ENCODE results near the gene CELF5. TPM values are rescaled to one million over a fixed set of nuclear protein-coding genes. Genes with fewer than 3 reads are reported as not detected.

The CELF5 gene
- total RNA-seq, 4 donors from 2014 or later: not detected

- Histone ChIP-seq H3K4me1 (no peaks in the 10 kb centered on the region), H3K4me3 (no peak overlapping the region), H3K9me3 (no peaks in the 10 kb centered on the region), H3K36me3 (no peaks in the 10 kb centered on the region), H3K27ac (no peak overlapping the region), H3K27me3 (peaks cover 0 to 30% (median 0%) of the 10 kb centered on the region in 4 donors)
- no peak for TF ChIP-seq CTCF (IDR thresholded peaks at IDR 0.05)
- TF ChIP-seq POLR2A (IDR thresholded peaks at IDR 0.05): no peak
- intact Hi-C loops (cut with DNase I): no loop called here
- DNase-seq: no peak
- WGBS, 2 donors: 35 to 47% methylated on average over 22 of the region's 23 CpGs
Observed at GRCh38 chr19:3243819-3244700, 19.6 kb downstream of the CELF5 start.

DNA sequence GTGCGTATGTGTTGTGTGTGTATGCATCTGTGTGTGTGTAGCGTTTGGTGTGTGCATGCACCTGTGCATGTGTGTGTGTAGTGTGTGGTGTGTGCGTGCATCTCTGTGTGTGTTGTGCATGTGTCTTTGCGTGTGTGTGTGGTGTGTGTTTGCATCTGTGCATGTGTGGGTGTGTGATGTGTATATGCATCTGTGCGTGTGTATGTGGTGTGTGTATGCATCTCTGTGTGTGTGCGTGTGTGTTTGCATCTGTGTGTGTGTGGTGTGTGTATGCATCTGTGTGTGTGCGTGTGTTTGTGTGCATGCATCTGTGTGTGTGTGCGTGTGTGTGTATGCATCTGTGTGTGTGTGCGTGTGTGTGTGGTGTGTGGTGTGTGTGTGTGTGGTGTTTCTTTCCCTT, 20.6 kb downstream of the CELF5 start:
- DNase-seq: no peak
- Histone ChIP-seq H3K36me3 (no peaks in the 10 kb centered on the region), H3K9me3 (no peaks in the 10 kb centered on the region), H3K4me1 (no peaks in the 10 kb centered on the region), H3K27me3 (peaks cover 0 to 40% (median 0%) of the 10 kb centered on the region in 4 donors), H3K4me3 (no peak overlapping the region), H3K27ac (no peak overlapping the region)
- TF ChIP-seq POLR2A (IDR thresholded peaks at IDR 0.05): no peak
- TF ChIP-seq CTCF (IDR thresholded peaks at IDR 0.05): no peak
- intact Hi-C loops (cut with DNase I): no loop called here
- 85 to 96% methylated on average over 9 of the region's 9 CpGs for WGBS, 2 donors

DNA sequence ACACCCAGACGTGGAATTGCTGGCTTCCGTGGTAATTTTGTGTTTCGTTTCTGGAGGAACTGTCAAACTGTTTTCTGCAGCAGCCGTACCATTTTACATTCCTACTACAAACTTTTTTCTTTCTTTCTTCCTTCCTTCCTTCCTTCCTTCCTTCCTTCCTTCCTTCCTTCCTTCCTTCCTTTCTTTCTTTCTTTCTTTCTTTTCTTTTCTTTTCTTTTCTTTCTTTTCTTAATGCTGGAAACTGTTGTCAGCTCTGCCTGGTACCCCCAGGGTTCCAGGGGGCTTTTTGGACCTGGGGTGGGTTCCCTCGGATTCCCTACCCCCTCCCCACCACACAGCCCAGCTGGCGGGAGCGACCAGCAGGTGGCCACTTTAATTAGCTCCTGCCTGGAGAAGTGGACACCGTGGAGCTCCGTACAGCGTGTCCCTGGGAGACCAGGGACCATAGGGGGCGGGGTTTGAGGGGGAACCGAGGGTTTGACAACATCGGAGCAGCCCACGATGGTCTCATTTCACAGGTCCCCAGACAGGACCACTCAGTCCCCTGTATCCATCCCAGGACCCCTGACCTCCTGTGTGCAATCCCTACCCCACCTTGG, 24.4 kb downstream of the CELF5 start:
- 46 to 55% methylated on average over 4 to 8 of the region's 14 CpGs for WGBS, 2 donors
- H3K4me3 ChIP-seq: no peak overlapping the region
- peaks cover 0 to 12% (median 7%) of the 10 kb centered on the region in 3 donors for H3K9me3 ChIP-seq
- H3K27me3 ChIP-seq: peaks cover 0 to 65% (median 0%) of the 10 kb centered on the region in 4 donors
- no peak overlapping the region for H3K27ac ChIP-seq
- DNase-seq: no peak
- intact Hi-C loops (cut with DNase I): no loop called here
- TF ChIP-seq CTCF (IDR thresholded peaks at IDR 0.05) (no peak), POLR2A (IDR thresholded peaks at IDR 0.05) (no peak)
- no peaks in the 10 kb centered on the region for H3K4me1 ChIP-seq
- no peaks in the 10 kb centered on the region for H3K36me3 ChIP-seq

- intact Hi-C loops (cut with DNase I): no loop called here
- peaks cover 0 to 68% (median 0%) of the 10 kb centered on the region in 4 donors for H3K27me3 ChIP-seq
- H3K4me1 ChIP-seq: no peaks in the 10 kb centered on the region
- no peak for TF ChIP-seq CTCF (IDR thresholded peaks at IDR 0.05)
- no peak for TF ChIP-seq POLR2A (IDR thresholded peaks at IDR 0.05)
- H3K9me3 ChIP-seq: peaks cover 0 to 12% (median 7%) of the 10 kb centered on the region in 3 donors
- no peak overlapping the region for H3K27ac ChIP-seq
- H3K4me3 ChIP-seq: no peak overlapping the region
- H3K36me3 ChIP-seq: no peaks in the 10 kb centered on the region
- 75 to 77% methylated on average over 10 of the region's 10 CpGs for WGBS, 2 donors
- no peak for DNase-seq
Observed at GRCh38 chr19:3249408-3249807, 24.9 kb downstream of the CELF5 start.

DNA sequence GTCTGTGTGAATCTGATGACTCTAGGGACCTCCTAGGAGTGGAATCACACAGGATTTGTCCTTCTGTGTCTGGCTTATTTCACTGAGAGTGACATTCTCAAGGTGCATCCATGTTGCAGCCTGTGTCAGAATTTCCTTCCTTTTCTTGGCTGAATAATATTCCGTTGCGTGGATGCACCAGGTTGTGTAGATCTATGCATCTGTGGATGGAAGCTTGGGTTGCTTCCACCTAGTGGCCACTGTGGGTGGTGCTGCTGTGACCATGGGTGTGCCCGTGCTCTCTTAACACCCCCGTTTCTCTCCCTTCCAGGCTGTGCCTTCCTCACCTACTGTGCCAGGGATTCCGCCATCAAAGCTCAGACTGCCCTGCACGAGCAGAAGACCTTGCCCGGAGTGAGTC, 26.2 kb downstream of the CELF5 start:
- no peak for DNase-seq
- Histone ChIP-seq H3K27ac (no peak overlapping the region), H3K4me1 (no peaks in the 10 kb centered on the region), H3K4me3 (no peak overlapping the region), H3K36me3 (no peaks in the 10 kb centered on the region), H3K27me3 (peaks cover 0 to 63% (median 0%) of the 10 kb centered on the region in 4 donors), H3K9me3 (peaks cover 0 to 12% (median 7%) of the 10 kb centered on the region in 3 donors)
- WGBS, 2 donors: 65 to 83% methylated on average over 2 to 5 of the region's 7 CpGs
- peak in 5 of 6 experiments; percentile 34 to 60 (median 38) for TF ChIP-seq CTCF (IDR thresholded peaks at IDR 0.05)
- TF ChIP-seq POLR2A (IDR thresholded peaks at IDR 0.05): no peak
- intact Hi-C loops (cut with DNase I): no loop called here

All from esophagus squamous epithelium (tissue), 5 donors.